Lower lobe of right lung (tissue), 2 donors: Measurements from ENCODE around the gene CAMK1G. TPM values are rescaled to one million over a fixed set of nuclear protein-coding genes. Genes with fewer than 3 reads are reported as not detected.

Source experiments
- ATAC-seq, 2 donors: fragments of 200-7000 bp; cut with Tn5 transposase; one replicate each; pipeline ENCODE4 v1.9.1; 2020 to 2022; ENCODE audit warnings: mild to moderate bottlenecking in 2 of 2, moderate library complexity in 2 of 2
- DNase-seq: peaks from one replicate; pipeline ENCODE4 v3.0.0-alpha.2; 2020
- H3K27ac ChIP-seq: fragments of 200-600 bp; one replicate; pipeline ENCODE4 v1.8.0; 2022
- H3K27me3 ChIP-seq: fragments of 200-600 bp; one replicate; pipeline ENCODE4 v1.8.0; 2022; ENCODE audit warnings: low read depth
- H3K36me3 ChIP-seq: fragments of 200-600 bp; one replicate; pipeline ENCODE4 v1.8.0; 2022; ENCODE audit warnings: mild to moderate bottlenecking
- H3K4me1 ChIP-seq: fragments of 200-600 bp; one replicate; pipeline ENCODE4 v1.8.0; 2022
- H3K4me3 ChIP-seq: fragments of 200-600 bp; one replicate; pipeline ENCODE4 v1.8.0; 2022; ENCODE audit warnings: mild to moderate bottlenecking
- H3K9me3 ChIP-seq: fragments of 200-600 bp; one replicate; pipeline ENCODE4 v1.8.0; 2022
- intact Hi-C: fragments of 100-400 bp; cut with DNase I; formaldehyde crosslinking; loops from one replicate; pipeline ENCODE4 v1.11.0; 2022
- total RNA-seq: library from RNA; stranded (reverse); fragmentation: NEBNext Ultra II Directional; extraction: Animal tissue kit (Norgen Biotek cat#: 25700); gene quantifications from one replicate; pipeline ENCODE4 v1.2.1, GENCODE V29; 2021
- TF ChIP-seq, protein P1 (sequence below): fragments of 200-600 bp; IDR thresholded peaks from one replicate; pipeline ENCODE4 v1.8.0; 2022; ENCODE audit warnings: antibody characterized with exemption, mild to moderate bottlenecking
- donor health status: DM: no; HTN: yes; CAD: no; lungs with severe emphysema.

The CAMK1G gene
- total RNA-seq, 1 donor from 2014 or later: 0.56 TPM

DNA sequence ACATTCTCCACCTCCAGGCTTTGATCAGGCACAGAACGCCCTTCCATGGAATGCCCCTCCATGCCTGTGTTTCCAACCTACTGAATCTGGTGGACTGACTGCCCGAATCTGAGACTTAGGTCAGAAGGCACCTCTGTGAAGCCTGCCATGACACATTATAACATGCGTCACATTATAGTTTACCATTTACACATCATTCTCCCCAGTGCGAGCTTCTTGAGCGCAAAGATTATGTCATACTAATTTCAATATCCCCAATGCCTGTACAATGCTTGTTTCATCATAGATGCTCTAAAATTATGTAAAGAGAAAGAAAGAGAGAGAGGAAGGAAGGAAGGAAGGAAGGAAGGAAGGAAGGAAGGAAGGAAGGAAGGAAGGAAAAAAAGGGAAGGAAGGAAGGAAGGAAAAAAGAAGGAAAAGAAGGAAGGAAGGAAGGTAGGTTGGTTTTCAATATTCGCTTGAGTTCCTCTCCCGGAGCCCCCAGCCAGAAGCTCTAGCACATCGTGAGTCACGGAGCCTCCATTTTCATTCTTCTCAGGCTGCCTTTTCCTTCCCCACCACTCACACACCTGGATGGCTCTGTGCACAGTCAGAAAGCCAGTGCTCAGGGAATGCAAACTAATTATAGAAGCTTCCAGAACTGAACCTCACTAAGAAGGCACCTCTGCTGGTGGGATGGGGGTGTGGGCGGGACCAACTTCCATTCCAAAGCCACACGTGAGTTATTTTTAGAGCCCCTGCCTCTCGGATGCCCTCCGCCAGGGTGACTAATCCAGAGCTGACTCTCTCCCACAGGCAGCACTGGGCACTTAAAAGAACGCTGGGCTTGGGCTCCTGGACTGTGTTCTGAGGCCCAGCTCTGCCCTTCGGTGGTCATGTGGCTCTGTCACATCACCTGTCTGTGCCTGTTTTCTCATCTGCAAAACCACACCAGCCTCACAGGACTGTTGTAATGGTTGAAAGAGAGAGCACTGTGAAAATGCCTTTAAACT lies 41.3 kb downstream of the CAMK1G start:
- H3K27ac ChIP-seq: no peak overlapping the region
- TF ChIP-seq, protein P1, sequence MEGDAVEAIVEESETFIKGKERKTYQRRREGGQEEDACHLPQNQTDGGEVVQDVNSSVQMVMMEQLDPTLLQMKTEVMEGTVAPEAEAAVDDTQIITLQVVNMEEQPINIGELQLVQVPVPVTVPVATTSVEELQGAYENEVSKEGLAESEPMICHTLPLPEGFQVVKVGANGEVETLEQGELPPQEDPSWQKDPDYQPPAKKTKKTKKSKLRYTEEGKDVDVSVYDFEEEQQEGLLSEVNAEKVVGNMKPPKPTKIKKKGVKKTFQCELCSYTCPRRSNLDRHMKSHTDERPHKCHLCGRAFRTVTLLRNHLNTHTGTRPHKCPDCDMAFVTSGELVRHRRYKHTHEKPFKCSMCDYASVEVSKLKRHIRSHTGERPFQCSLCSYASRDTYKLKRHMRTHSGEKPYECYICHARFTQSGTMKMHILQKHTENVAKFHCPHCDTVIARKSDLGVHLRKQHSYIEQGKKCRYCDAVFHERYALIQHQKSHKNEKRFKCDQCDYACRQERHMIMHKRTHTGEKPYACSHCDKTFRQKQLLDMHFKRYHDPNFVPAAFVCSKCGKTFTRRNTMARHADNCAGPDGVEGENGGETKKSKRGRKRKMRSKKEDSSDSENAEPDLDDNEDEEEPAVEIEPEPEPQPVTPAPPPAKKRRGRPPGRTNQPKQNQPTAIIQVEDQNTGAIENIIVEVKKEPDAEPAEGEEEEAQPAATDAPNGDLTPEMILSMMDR: no peak
- DNase-seq: no peak
- intact Hi-C loops: no loop called here
- no peak for ATAC-seq
- peaks cover 10% of the 10 kb centered on the region for H3K36me3 ChIP-seq
- no peak overlapping the region for H3K4me3 ChIP-seq
- H3K4me1 ChIP-seq: peaks cover 27% of the 10 kb centered on the region
- no peaks in the 10 kb centered on the region for H3K9me3 ChIP-seq
- H3K27me3 ChIP-seq: no peaks in the 10 kb centered on the region

DNA sequence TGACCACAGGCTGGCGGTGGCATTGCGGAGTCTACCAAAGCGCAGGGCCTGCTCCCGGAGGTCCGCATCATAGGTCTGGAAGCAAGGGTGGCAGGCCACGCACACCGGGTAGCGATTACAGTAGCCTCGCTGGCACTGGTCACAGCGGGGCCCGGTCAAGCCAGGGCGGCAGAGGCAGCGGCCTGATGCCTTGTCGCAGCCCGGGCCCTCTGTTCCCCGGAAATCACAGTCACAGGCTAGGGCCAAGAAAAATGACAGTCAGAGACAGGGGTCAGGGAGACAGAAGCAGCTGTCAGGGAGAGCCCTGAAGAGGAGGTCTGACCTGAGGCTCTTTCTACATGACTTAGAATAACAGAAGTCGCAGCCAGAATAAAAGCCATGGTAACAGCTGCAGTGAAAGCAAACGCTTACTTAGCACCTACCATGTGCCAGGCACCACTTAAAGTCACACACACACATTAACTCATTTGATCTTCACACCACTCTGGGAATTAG lies 42.3 kb downstream of the CAMK1G start:
- no peak overlapping the region for H3K4me3 ChIP-seq
- intact Hi-C loops: no loop called here
- no peaks in the 10 kb centered on the region for H3K27me3 ChIP-seq
- H3K27ac ChIP-seq: peak overlapping the region; percentile 48
- peaks cover 22% of the 10 kb centered on the region for H3K4me1 ChIP-seq
- no peak for DNase-seq
- peaks cover 10% of the 10 kb centered on the region for H3K36me3 ChIP-seq
- no peaks in the 10 kb centered on the region for H3K9me3 ChIP-seq
- ATAC-seq: peak in 1 of 2 donors; percentile 5
- TF ChIP-seq, protein P1: no peak

DNA sequence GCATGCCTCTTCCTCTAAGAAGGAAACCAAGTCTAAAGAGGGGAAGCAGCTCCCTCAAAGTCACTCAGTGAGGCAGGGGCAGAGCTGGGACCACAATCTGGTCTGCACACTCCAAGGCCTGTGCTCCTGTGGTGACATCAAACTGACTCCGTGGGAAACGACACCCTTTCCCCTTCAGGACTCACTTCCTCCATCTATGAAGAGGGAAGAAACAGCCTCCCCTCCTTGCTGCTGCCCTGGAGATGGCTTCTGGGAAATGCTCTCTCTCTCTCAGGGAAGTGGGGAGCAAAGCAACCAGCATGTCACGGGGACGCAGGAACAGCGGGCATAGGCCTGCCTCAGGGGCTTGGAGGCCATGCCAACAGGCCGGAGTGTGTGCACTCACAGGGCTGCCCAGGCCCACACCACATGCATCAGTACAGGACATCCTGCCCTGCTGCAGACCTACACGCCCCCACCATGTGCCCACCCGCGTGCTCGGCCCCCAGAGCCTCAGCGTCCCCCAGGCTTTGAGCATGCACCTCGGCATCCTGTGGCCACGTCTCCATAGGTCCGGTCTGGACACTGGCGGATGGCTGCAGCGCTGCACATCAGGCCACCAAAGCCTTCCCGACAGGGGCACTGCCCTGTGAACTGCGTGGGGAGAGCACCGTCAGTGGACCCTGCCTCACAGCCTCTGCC lies 43.0 kb downstream of the CAMK1G start:
- intact Hi-C loops: no loop called here
- ATAC-seq: peak; percentile 17 to 32
- Histone ChIP-seq H3K27ac (peak overlapping the region; percentile 48), H3K4me1 (peaks cover 21% of the 10 kb centered on the region), H3K27me3 (no peaks in the 10 kb centered on the region), H3K4me3 (no peak overlapping the region), H3K9me3 (no peaks in the 10 kb centered on the region), H3K36me3 (peaks cover 10% of the 10 kb centered on the region)
- TF ChIP-seq, protein P1: no peak
- DNase-seq: no peak

DNA sequence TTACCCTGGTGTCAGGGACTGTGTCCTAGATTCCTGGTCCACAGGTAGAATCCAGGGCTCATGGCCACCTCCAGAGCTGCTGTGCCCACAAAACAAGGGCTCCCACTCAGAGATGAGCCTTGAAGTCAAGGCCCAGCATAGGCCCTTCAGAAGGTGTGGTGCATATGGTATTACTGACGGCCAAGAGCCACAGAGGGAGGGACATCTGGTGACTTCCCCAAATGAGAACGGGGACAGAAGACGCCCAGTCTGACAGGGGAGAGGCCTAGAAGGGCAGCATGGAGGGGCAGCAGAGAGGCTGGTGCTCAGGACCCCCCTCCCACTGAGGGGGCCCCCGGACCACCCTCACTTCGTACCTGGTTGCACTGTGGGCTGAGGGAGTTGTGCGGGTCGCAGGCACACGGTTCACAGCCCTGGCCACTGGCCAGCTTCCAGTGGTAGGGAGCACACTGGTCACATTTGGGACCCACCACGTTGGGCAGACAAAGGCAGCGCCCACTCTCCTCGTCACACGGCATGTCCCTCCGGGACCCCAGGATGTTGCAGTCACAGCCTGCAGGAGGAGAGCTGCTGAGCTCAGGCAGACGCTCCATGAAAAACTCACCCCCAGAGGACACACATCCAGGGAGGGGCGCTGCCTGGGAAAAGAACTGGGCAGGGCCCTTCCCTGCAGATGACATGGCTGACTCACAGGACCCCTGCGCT lies 43.7 kb downstream of the CAMK1G start:
- Histone ChIP-seq H3K4me1 (peaks cover 21% of the 10 kb centered on the region), H3K36me3 (peaks cover 10% of the 10 kb centered on the region), H3K9me3 (no peaks in the 10 kb centered on the region), H3K27ac (no peak overlapping the region), H3K4me3 (no peak overlapping the region), H3K27me3 (no peaks in the 10 kb centered on the region)
- TF ChIP-seq, protein P1: no peak
- intact Hi-C loops: no loop called here
- DNase-seq (no peak), ATAC-seq (peak; percentile 63 to 67)

DNA sequence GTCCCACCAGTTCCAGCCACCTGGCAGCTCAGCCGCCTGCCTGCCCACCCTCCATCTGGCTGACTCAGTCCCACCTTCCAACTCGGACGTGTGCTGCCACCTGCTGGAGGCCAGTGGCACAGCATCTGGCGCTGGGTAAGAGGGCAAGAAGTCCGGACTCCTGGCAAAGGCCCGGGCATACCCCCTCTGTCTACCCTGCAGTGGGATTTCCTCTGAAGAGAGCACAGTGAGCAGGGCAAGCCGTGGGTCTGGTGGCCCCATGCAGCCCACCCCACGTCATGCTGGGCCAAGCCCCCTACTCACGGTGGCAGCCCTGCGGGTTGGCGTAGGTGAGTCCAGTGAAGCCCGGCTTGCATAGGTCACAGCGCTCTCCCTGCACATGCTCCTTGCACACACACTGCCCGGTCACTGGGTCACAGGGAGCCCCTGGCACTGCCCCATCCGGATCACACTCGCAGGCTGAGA lies 44.2 kb downstream of the CAMK1G start:
- intact Hi-C loops: no loop called here

More for the DNA sequence above, 44.2 kb downstream of the CAMK1G start:
- ATAC-seq (peak; percentile 81 to 83), DNase-seq (peak; percentile 78)
- H3K27me3 ChIP-seq: no peaks in the 10 kb centered on the region
- peaks cover 6% of the 10 kb centered on the region for H3K36me3 ChIP-seq
- no peaks in the 10 kb centered on the region for H3K9me3 ChIP-seq
- no peak overlapping the region for H3K4me3 ChIP-seq
- peaks cover 21% of the 10 kb centered on the region for H3K4me1 ChIP-seq
- no peak overlapping the region for H3K27ac ChIP-seq
- TF ChIP-seq, protein P1: peak; percentile 97
